AML-193 (cell line): ENCODE results near the gene HERPUD1.
A peak's percentile ranks its signal among the peaks of the same experiment; 100 is the strongest.
"Not testable (repeated sequence)": the region's sequence is repeated elsewhere in the genome, so short reads cannot be mapped to it uniquely, and the experiment has no call there.

ENCODE experiments used
- DNase-seq, 2 experiments: peaks; one replicate each; lab custom pipeline; 2025; lab: John Stamatoyannopoulos, UW

The HERPUD1 gene

GRCh38 chr16:56961851-56962281 is 29.9 kb downstream of the HERPUD1 start, which contains the start of gene CETP:
TSS of gene CETP (plus strand) at chr16:56961950. CDS start at chr16:56961980, 30 bp downstream.
- no peak for DNase-seq

GRCh38 chr16:56964243-56965148 is 32.6 kb downstream of the HERPUD1 start:
- DNase-seq: peak; percentile 83 to 88

GRCh38 chr16:56965149-56966092 is 33.5 kb downstream of the HERPUD1 start:
- DNase-seq: no peak

- DNase-seq: no peak
Measured at GRCh38 chr16:56966093-56966475, 34.1 kb downstream of the HERPUD1 start.

GRCh38 chr16:56967733-56968132 is 35.8 kb downstream of the HERPUD1 start:
- peak in 1 of 2 experiments; percentile 20 for DNase-seq

- DNase-seq: no peak
Measured at GRCh38 chr16:56969769-56970168, 37.8 kb downstream of the HERPUD1 start.

- DNase-seq: no peak
Measured at GRCh38 chr16:56970934-56971767, 39.2 kb downstream of the HERPUD1 start.

GRCh38 chr16:56971768-56972043 is 39.8 kb downstream of the HERPUD1 start:
- no peak for DNase-seq

- no peak for DNase-seq
Measured at GRCh38 chr16:56972403-56973293, 40.7 kb downstream of the HERPUD1 start.

GRCh38 chr16:56973294-56973689 is 41.4 kb downstream of the HERPUD1 start:
- DNase-seq: no peak

GRCh38 chr16:56973899-56974298 is 42.0 kb downstream of the HERPUD1 start:
- DNase-seq: not testable (repeated sequence)

- DNase-seq: no peak
Measured at GRCh38 chr16:56974549-56975300, 42.8 kb downstream of the HERPUD1 start.

- DNase-seq: no peak
Measured at GRCh38 chr16:56975714-56976113, 43.8 kb downstream of the HERPUD1 start.

GRCh38 chr16:56977216-56977615 is 45.3 kb downstream of the HERPUD1 start:
- DNase-seq: no peak

- peak; percentile 14 to 15 for DNase-seq
Measured at GRCh38 chr16:56977823-56978430, 46.0 kb downstream of the HERPUD1 start.

GRCh38 chr16:56980201-56980535 is 48.2 kb downstream of the HERPUD1 start:
- DNase-seq: no peak

GRCh38 chr16:56980792-56981724 is 49.1 kb downstream of the HERPUD1 start:
- no peak for DNase-seq

GRCh38 chr16:56981729-56982271 is 49.9 kb downstream of the HERPUD1 start:
- DNase-seq: no peak
